GM23338 (cell line): Measurements from ENCODE around the gene FAM53A. TPM values are rescaled to one million over a fixed set of nuclear protein-coding genes. Genes with fewer than 3 reads are reported as not detected.

ENCODE experiments used
- ATAC-seq: fragments of 200-7000 bp; cut with Tn5 transposase; 3 replicates; pipeline ENCODE4 v1.9.1; 2020
- DNase-seq: peaks from one replicate; pipeline ENCODE4 v3.0.0-alpha.2; 2015; ENCODE audit warnings: low spot score
- H2AFZ ChIP-seq: fragments of 200-600 bp; sonication (generic); 2 replicates; pipeline ENCODE4 v1.8.0; 2016; ENCODE audit warnings: antibody characterized with exemption, mild to moderate bottlenecking, moderate library complexity
- H3F3A ChIP-seq: fragments of 200-600 bp; sonication (generic); replicated peaks from 2 replicates; pipeline ENCODE4 v1.8.0; 2017; ENCODE audit warnings: antibody characterized with exemption, mixed run types, low read depth
- H3K27ac ChIP-seq: fragments of 200-600 bp; sonication (generic); 2 replicates; pipeline ENCODE4 v1.6.1; 2016; ENCODE audit warnings: low read depth
- H3K27me3 ChIP-seq: fragments of 200-600 bp; sonication (generic); 2 replicates; pipeline ENCODE4 v1.8.0; 2016; ENCODE audit warnings: mild to moderate bottlenecking, mixed run types, moderate library complexity; ENCODE audit not compliant: insufficient read depth
- H3K36me3 ChIP-seq: fragments of 200-600 bp; sonication (generic); 2 replicates; pipeline ENCODE4 v1.8.0; 2016; ENCODE audit warnings: mild to moderate bottlenecking; ENCODE audit not compliant: insufficient read depth
- H3K4me1 ChIP-seq: fragments of 200-600 bp; sonication (generic); 2 replicates; pipeline ENCODE4 v1.8.0; 2016; ENCODE audit warnings: mild to moderate bottlenecking, moderate library complexity; ENCODE audit not compliant: insufficient read depth
- H3K4me2 ChIP-seq: fragments of 200-600 bp; sonication (generic); 2 replicates; pipeline ENCODE4 v1.7.1; 2017; ENCODE audit warnings: mixed run types
- H3K4me3 ChIP-seq: fragments of 200-600 bp; sonication (generic); 2 replicates; pipeline ENCODE4 v1.6.1; 2016; ENCODE audit warnings: mixed run types
- H3K79me2 ChIP-seq: fragments of 200-600 bp; sonication (generic); replicated peaks from 2 replicates; pipeline ENCODE4 v1.8.0; 2017; ENCODE audit warnings: mild to moderate bottlenecking; ENCODE audit not compliant: insufficient read depth
- H3K9me2 ChIP-seq: fragments of 200-600 bp; sonication (generic); 2 replicates; pipeline ENCODE4 v1.8.0; 2017; ENCODE audit not compliant: insufficient read depth
- H4K20me1 ChIP-seq: fragments of 200-600 bp; sonication (generic); replicated peaks from 2 replicates; pipeline ENCODE4 v1.8.0; 2017; ENCODE audit warnings: mild to moderate bottlenecking; ENCODE audit not compliant: insufficient read depth
- H3K27ac Mint-ChIP-seq: 2 replicates; pipeline ENCODE4 v1.8.0; 2020; ENCODE audit warnings: inconsistent platforms, mild to moderate bottlenecking, moderate library complexity, mixed read lengths
- H3K27me3 Mint-ChIP-seq: 3 replicates; pipeline ENCODE4 v1.8.0; 2022; ENCODE audit warnings: low read depth, mild to moderate bottlenecking, moderate library complexity, mixed read lengths, inconsistent platforms; ENCODE audit not compliant: insufficient read depth, poor library complexity
- H3K36me3 Mint-ChIP-seq: 3 replicates; pipeline ENCODE4 v1.8.0; 2021; ENCODE audit warnings: low read depth, mild to moderate bottlenecking, inconsistent platforms, moderate library complexity, mixed read lengths
- H3K4me1 Mint-ChIP-seq: 3 replicates; pipeline ENCODE4 v1.8.0; 2020; ENCODE audit warnings: mild to moderate bottlenecking, inconsistent platforms, mixed read lengths
- H3K4me3 Mint-ChIP-seq: 3 replicates; pipeline ENCODE4 v1.8.0; 2021; ENCODE audit warnings: moderate library complexity, mild to moderate bottlenecking, inconsistent platforms, mixed read lengths
- H3K9me3 Mint-ChIP-seq: 3 replicates; pipeline ENCODE4 v1.8.0; 2020; ENCODE audit warnings: moderate library complexity, mild to moderate bottlenecking, inconsistent platforms, mixed read lengths
- CREB1 ChIP-seq: fragments of 250-450 bp; sonication (Bioruptor Pico); IDR thresholded peaks from 2 replicates; pipeline ENCODE4 v1.5.0; 2020; ENCODE audit warnings: low read depth, mild to moderate bottlenecking, moderate library complexity
- EZH2 ChIP-seq: fragments of 200-600 bp; sonication (generic); IDR thresholded peaks from one replicate; pipeline ENCODE4 v1.8.0; 2017; ENCODE audit warnings: antibody characterized with exemption, mild to moderate bottlenecking, low read depth; ENCODE audit not compliant: unreplicated experiment
- EZH2phosphoT487 ChIP-seq: fragments of 200-600 bp; sonication (generic); IDR thresholded peaks from one replicate; pipeline ENCODE4 v1.8.1; 2018; ENCODE audit warnings: antibody characterized with exemption; ENCODE audit not compliant: unreplicated experiment
- ZNF114 ChIP-seq: fragments of 250-450 bp; sonication (Bioruptor Pico); IDR thresholded peaks from 2 replicates; pipeline ENCODE4 v1.5.0; 2020; ENCODE audit warnings: mild to moderate bottlenecking, moderate library complexity
- ZNF331 ChIP-seq: fragments of 250-450 bp; sonication (Bioruptor Pico); IDR thresholded peaks from 2 replicates; pipeline ENCODE4 v1.5.0; 2020; ENCODE audit warnings: low read depth, mild to moderate bottlenecking, moderate library complexity
- polyA plus RNA-seq: library from polyadenylated mRNA; unstranded; fragments of >200 nt; fragmentation: Nextera tagmentation; extraction: Ambion mirVana; gene quantifications from 2 replicates; pipeline ENCODE4 v1.2.1, GENCODE V29; 2016
- total RNA-seq: library from RNA; depleted of rRNA; stranded (reverse); fragments of >200 nt; shearing (Covaris generic); gene quantifications from 2 replicates; pipeline ENCODE4 v1.2.3, GENCODE V29; 2014
- TF ChIP-seq, protein P1 (sequence below): IDR thresholded peaks from one replicate; pipeline ENCODE4 v1.6.1; 2018; ENCODE audit warnings: antibody characterized with exemption; ENCODE audit not compliant: unreplicated experiment
- TF ChIP-seq, protein P2 (sequence below): IDR thresholded peaks from 2 replicates; pipeline ENCODE4 v1.6.1; 2016; ENCODE audit warnings: antibody characterized with exemption
- TF ChIP-seq, protein P3 (sequence below): fragments of 250-450 bp; sonication (Bioruptor Pico); IDR thresholded peaks from 2 replicates; pipeline ENCODE4 v1.5.0; 2020; ENCODE audit warnings: mild to moderate bottlenecking, moderate library complexity

The FAM53A gene
- total and polyA plus RNA-seq, 2 experiments from 2014 or later, result 1.1 to 3.1 TPM

DNA sequence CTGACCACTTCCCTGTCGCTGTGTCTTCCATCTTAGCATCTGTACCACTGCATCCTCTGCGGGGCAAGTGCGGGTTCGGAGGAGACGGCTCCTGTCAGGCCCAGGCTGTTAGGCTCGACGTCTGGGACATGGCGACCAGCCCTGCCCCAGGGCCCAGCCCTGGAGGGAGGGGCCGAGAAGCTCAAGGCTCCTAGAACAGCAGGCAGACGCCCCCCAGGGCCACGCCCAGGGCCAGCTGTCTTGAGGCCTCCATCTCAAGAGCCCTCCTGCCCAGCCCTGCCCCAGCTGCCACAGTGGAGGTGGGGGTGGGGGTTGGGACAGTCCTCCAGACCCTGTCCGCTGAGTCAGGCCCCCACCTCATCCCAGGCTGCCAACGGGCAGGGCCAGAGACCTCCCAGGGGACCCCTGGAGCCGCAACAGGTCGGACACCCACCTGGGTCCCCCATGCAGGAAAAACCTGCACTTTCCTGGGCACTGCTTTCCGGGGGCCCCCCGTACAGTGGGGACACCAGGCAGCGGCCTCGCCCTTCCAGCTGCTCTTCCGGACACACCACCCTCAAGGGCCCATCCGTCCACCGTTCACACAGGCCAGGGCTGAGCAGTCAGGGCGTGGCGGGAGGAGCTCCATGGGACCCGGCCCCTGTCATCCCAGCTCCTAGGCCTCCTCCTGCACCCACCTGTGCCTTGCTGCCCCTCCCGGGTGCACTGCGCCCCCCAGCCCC is 83.1 kb downstream of the FAM53A start:
- peaks cover 15% of the 10 kb centered on the region for H3K4me1 Mint-ChIP-seq
- H3F3A ChIP-seq, result no peaks in the 10 kb centered on the region
- H3K4me2 ChIP-seq, result no peak overlapping the region
- no peaks in the 10 kb centered on the region for H3K9me2 ChIP-seq
- no peaks in the 10 kb centered on the region for H3K36me3 ChIP-seq
- peaks cover 6% of the 10 kb centered on the region for H3K27me3 Mint-ChIP-seq
- no peaks in the 10 kb centered on the region for H3K79me2 ChIP-seq
- ATAC-seq (no peak), DNase-seq (no peak)
- no peaks in the 10 kb centered on the region; the same call in 2 of the 3 replicates for H3K36me3 Mint-ChIP-seq
- no peak overlapping the region for H3K4me3 Mint-ChIP-seq
- no peaks in the 10 kb centered on the region for H4K20me1 ChIP-seq
- no peaks in the 10 kb centered on the region for H3K9me3 Mint-ChIP-seq
- H3K27ac Mint-ChIP-seq, result no peak overlapping the region
- H3K4me3 ChIP-seq, result no peak overlapping the region
- H3K4me1 ChIP-seq, result 0 out of 2 replicates have a peak, but pooled peaks cover 5% of the 10 kb centered on the region
- TF ChIP-seq ZNF331 (CRISPR knock-in tag) (no peak), EZH2phosphoT487 (no peak), ZNF114 (CRISPR knock-in tag) (no peak), CREB1 (CRISPR knock-in tag) (no peak), EZH2 (no peak)
- TF ChIP-seq, protein P1, sequence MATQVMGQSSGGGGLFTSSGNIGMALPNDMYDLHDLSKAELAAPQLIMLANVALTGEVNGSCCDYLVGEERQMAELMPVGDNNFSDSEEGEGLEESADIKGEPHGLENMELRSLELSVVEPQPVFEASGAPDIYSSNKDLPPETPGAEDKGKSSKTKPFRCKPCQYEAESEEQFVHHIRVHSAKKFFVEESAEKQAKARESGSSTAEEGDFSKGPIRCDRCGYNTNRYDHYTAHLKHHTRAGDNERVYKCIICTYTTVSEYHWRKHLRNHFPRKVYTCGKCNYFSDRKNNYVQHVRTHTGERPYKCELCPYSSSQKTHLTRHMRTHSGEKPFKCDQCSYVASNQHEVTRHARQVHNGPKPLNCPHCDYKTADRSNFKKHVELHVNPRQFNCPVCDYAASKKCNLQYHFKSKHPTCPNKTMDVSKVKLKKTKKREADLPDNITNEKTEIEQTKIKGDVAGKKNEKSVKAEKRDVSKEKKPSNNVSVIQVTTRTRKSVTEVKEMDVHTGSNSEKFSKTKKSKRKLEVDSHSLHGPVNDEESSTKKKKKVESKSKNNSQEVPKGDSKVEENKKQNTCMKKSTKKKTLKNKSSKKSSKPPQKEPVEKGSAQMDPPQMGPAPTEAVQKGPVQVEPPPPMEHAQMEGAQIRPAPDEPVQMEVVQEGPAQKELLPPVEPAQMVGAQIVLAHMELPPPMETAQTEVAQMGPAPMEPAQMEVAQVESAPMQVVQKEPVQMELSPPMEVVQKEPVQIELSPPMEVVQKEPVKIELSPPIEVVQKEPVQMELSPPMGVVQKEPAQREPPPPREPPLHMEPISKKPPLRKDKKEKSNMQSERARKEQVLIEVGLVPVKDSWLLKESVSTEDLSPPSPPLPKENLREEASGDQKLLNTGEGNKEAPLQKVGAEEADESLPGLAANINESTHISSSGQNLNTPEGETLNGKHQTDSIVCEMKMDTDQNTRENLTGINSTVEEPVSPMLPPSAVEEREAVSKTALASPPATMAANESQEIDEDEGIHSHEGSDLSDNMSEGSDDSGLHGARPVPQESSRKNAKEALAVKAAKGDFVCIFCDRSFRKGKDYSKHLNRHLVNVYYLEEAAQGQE, result no peak
- TF ChIP-seq, protein P2, sequence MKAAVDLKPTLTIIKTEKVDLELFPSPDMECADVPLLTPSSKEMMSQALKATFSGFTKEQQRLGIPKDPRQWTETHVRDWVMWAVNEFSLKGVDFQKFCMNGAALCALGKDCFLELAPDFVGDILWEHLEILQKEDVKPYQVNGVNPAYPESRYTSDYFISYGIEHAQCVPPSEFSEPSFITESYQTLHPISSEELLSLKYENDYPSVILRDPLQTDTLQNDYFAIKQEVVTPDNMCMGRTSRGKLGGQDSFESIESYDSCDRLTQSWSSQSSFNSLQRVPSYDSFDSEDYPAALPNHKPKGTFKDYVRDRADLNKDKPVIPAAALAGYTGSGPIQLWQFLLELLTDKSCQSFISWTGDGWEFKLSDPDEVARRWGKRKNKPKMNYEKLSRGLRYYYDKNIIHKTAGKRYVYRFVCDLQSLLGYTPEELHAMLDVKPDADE, result no peak
- TF ChIP-seq, protein P3, sequence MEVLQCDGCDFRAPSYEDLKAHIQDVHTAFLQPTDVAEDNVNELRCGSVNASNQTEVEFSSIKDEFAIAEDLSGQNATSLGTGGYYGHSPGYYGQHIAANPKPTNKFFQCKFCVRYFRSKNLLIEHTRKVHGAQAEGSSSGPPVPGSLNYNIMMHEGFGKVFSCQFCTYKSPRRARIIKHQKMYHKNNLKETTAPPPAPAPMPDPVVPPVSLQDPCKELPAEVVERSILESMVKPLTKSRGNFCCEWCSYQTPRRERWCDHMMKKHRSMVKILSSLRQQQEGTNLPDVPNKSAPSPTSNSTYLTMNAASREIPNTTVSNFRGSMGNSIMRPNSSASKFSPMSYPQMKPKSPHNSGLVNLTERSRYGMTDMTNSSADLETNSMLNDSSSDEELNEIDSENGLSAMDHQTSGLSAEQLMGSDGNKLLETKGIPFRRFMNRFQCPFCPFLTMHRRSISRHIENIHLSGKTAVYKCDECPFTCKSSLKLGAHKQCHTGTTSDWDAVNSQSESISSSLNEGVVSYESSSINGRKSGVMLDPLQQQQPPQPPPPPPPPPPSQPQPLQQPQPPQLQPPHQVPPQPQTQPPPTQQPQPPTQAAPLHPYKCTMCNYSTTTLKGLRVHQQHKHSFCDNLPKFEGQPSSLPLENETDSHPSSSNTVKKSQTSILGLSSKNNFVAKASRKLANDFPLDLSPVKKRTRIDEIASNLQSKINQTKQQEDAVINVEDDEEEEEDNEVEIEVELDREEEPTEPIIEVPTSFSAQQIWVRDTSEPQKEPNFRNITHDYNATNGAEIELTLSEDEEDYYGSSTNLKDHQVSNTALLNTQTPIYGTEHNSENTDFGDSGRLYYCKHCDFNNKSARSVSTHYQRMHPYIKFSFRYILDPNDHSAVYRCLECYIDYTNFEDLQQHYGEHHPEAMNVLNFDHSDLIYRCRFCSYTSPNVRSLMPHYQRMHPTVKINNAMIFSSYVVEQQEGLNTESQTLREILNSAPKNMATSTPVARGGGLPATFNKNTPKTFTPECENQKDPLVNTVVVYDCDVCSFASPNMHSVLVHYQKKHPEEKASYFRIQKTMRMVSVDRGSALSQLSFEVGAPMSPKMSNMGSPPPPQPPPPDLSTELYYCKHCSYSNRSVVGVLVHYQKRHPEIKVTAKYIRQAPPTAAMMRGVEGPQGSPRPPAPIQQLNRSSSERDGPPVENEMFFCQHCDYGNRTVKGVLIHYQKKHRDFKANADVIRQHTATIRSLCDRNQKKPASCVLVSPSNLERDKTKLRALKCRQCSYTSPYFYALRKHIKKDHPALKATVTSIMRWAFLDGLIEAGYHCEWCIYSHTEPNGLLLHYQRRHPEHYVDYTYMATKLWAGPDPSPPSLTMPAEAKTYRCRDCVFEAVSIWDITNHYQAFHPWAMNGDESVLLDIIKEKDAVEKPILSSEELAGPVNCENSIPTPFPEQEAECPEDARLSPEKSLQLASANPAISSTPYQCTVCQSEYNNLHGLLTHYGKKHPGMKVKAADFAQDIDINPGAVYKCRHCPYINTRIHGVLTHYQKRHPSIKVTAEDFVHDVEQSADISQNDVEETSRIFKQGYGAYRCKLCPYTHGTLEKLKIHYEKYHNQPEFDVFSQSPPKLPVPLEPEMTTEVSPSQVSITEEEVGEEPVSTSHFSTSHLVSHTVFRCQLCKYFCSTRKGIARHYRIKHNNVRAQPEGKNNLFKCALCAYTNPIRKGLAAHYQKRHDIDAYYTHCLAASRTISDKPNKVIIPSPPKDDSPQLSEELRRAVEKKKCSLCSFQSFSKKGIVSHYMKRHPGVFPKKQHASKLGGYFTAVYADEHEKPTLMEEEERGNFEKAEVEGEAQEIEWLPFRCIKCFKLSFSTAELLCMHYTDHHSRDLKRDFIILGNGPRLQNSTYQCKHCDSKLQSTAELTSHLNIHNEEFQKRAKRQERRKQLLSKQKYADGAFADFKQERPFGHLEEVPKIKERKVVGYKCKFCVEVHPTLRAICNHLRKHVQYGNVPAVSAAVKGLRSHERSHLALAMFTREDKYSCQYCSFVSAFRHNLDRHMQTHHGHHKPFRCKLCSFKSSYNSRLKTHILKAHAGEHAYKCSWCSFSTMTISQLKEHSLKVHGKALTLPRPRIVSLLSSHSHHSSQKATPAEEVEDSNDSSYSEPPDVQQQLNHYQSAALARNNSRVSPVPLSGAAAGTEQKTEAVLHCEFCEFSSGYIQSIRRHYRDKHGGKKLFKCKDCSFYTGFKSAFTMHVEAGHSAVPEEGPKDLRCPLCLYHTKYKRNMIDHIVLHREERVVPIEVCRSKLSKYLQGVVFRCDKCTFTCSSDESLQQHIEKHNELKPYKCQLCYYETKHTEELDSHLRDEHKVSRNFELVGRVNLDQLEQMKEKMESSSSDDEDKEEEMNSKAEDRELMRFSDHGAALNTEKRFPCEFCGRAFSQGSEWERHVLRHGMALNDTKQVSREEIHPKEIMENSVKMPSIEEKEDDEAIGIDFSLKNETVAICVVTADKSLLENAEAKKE (CRISPR knock-in tag), result no peak
- no peak overlapping the region for H3K27ac ChIP-seq
- no peaks in the 10 kb centered on the region for H3K27me3 ChIP-seq
- H2AFZ ChIP-seq, result no peak overlapping the region
